GM12878 (cell line): Measurements from ENCODE around the gene CADM2. TPM values are rescaled to one million over a fixed set of nuclear protein-coding genes. Genes with fewer than 3 reads are reported as not detected.

Source experiments
- ATAC-seq: fragments of 200-7000 bp; cut with Tn5 transposase; 3 replicates; pipeline ENCODE4 v1.9.1; 2020; ENCODE audit warnings: mild to moderate bottlenecking, moderate library complexity
- BruUV-seq: library from RNA; stranded (reverse); fragments of 400-500 nt; replicated peaks from 2 replicates; lab custom pipeline; 2021; lab: Mats Ljungman, UMichigan
- CTCF ChIA-PET: fragments of 300-600 bp; sonication (Branson Sonifier 250); formaldehyde crosslinking; extraction: SDS; loops from one replicate; lab custom pipeline; 2021; ENCODE audit warnings: inconsistent platforms; lab: Yijun Ruan, JAX
- POLR2A ChIA-PET: fragments of 350-600 bp; formaldehyde crosslinking; extraction: SDS; loops from one replicate; lab custom pipeline; 2021; ENCODE audit warnings: inconsistent platforms; lab: Charles Lee
- RAD21 ChIA-PET: fragments of 300-600 bp; sonication (Branson Sonifier 250); formaldehyde crosslinking; loops from one replicate; lab custom pipeline; 2023; ENCODE audit warnings: antibody characterized with exemption; ENCODE audit not compliant: unreplicated experiment; lab: Charles Lee
- SMC1A ChIA-PET: fragments of 300-600 bp; sonication (Branson Sonifier 250); formaldehyde crosslinking; loops from one replicate; lab custom pipeline; 2023; ENCODE audit not compliant: unreplicated experiment, uncharacterized antibody; lab: Charles Lee
- DNase-seq: peaks from one replicate; pipeline ENCODE4 v3.0.0-alpha.2; 2011; ENCODE audit warnings: low read depth, low spot score
- FAIRE-seq: peaks from 3 replicates; lab custom pipeline; 2011; peaks lifted over from hg19 to GRCh38; lab: Jason Lieb, UNC
- H2AFZ ChIP-seq: 2 replicates; pipeline ENCODE4 v1.6.0; 2011; ENCODE audit warnings: low read depth, low read length, control low read depth; ENCODE audit not compliant: control insufficient read depth
- H3K27ac ChIP-seq: 2 replicates; pipeline ENCODE4 v1.5.1; 2011; ENCODE audit warnings: control low read depth; ENCODE audit not compliant: control insufficient read depth, insufficient read depth
- H3K27me3 ChIP-seq, 2 experiments: replicated peaks in 1 of 2; 2 replicates each; pipeline versions ENCODE4 v1.6.0 to v1.6.1; 2011; ENCODE audit warnings: low read length in 1 of 2; ENCODE audit not compliant: control insufficient read depth in 2 of 2, insufficient read depth in 2 of 2
- H3K36me3 ChIP-seq, 2 experiments: 2 replicates each; pipeline ENCODE4 v1.5.1; 2011; ENCODE audit warnings: low read length in 1 of 2; ENCODE audit not compliant: control insufficient read depth in 2 of 2, insufficient read depth in 2 of 2
- H3K4me1 ChIP-seq: 2 replicates; pipeline ENCODE4 v1.6.1; 2011; ENCODE audit warnings: mild to moderate bottlenecking, low read length, moderate library complexity, mixed read lengths; ENCODE audit not compliant: control insufficient read depth, insufficient read depth
- H3K4me2 ChIP-seq: 2 replicates; pipeline ENCODE4 v1.6.0; 2011; ENCODE audit warnings: control low read depth; ENCODE audit not compliant: control insufficient read depth, insufficient read depth
- H3K4me3 ChIP-seq: fragments of 200-600 bp; sonication (generic); 2 replicates; pipeline ENCODE4 v1.5.1; 2016
- H3K79me2 ChIP-seq: 2 replicates; pipeline ENCODE4 v1.6.0; 2011; ENCODE audit warnings: low read length; ENCODE audit not compliant: control insufficient read depth, insufficient read depth
- H3K9ac ChIP-seq: 2 replicates; pipeline ENCODE4 v1.8.0; 2011; ENCODE audit warnings: low read length, control low read depth, mixed read lengths; ENCODE audit not compliant: control insufficient read depth, insufficient read depth
- H3K9me3 ChIP-seq: replicated peaks from 3 replicates; pipeline ENCODE4 v1.5.1; 2011; ENCODE audit warnings: mild to moderate bottlenecking, low read length; ENCODE audit not compliant: control insufficient read depth, insufficient read depth
- H4K20me1 ChIP-seq: 2 replicates; pipeline ENCODE4 v1.6.0; 2011; ENCODE audit not compliant: control insufficient read depth, insufficient read depth
- E2F8 ChIP-seq: fragments of 450-650 bp; IDR thresholded peaks from 2 replicates; pipeline ENCODE4 v1.6.1; 2018; ENCODE audit warnings: mild to moderate bottlenecking, low read depth, moderate library complexity; ENCODE audit not compliant: partially characterized antibody
- IRF3 ChIP-seq: fragments of 450-650 bp; IDR thresholded peaks from 2 replicates; pipeline ENCODE4 v1.6.1; 2014; ENCODE audit warnings: mild to moderate bottlenecking
- MXI1 ChIP-seq: fragments of 150-350 bp; IDR thresholded peaks from 2 replicates; pipeline ENCODE4 v1.6.1; 2011; ENCODE audit warnings: low read depth, mild to moderate bottlenecking, inconsistent platforms, low read length, improper control_type of control experiment
- MYB ChIP-seq: fragments of 150-350 bp; IDR thresholded peaks from 2 replicates; pipeline ENCODE4 v1.6.1; 2014; ENCODE audit warnings: mild to moderate bottlenecking, low read depth, low read length, borderline replicate concordance
- SMAD1 ChIP-seq: fragments of 450-650 bp; IDR thresholded peaks from 2 replicates; pipeline ENCODE4 v1.6.1; 2018; ENCODE audit warnings: mild to moderate bottlenecking, low read depth; ENCODE audit not compliant: partially characterized antibody
- SP1 ChIP-seq: IDR thresholded peaks from one replicate; pipeline ENCODE4 v1.6.1; 2011; ENCODE audit warnings: low read depth, low read length
- STAT1 ChIP-seq: fragments of 450-650 bp; conservative IDR thresholded peaks from 2 replicates; pipeline ENCODE4 v1.6.1; 2014; ENCODE audit warnings: antibody characterized with exemption, mild to moderate bottlenecking
- ZBTB11 ChIP-seq: fragments of 450-650 bp; formaldehyde crosslinking; IDR thresholded peaks from 2 replicates; pipeline ENCODE4 v1.5.0; 2022; ENCODE audit warnings: mild to moderate bottlenecking, missing genetic modification characterization
- whole genome bisulfite sequencing: methylation state at CpG from one replicate; pipeline ENCODE4 v1.1.6; 2016; ENCODE audit warnings: low lambda C conversion rate; ENCODE audit not compliant: insufficient replicate concordance, insufficient coverage; ENCODE audit errors: missing lambda C conversion rate; 5-methylcytosine and 5-hydroxymethylcytosine counted together
- in situ Hi-C: fragments of 300-500 bp; cut with MboI; formaldehyde crosslinking; loops from 9 replicates; pipeline ENCODE4 v1.14.3; 2018; ENCODE audit warnings: mixed read lengths
- intact Hi-C: fragments of 100-400 bp; cut with micrococcal nuclease; formaldehyde crosslinking; loops from one replicate; pipeline ENCODE4 v1.14.2; 2022; ENCODE audit not compliant: unreplicated experiment
- polyA plus RNA-seq, 11 experiments: library from polyadenylated mRNA; depleted of rRNA in 4 of 11; unstranded in 6 of 11; stranded (reverse) in 5 of 11; fragments of >200 nt; fragmentation: Nextera tagmentation in 4 of 11; fragmentation: Illumina TruSeq in 1 of 11; extraction: Ambion mirVana in 4 of 11; extraction: Trizol in 1 of 11; gene quantifications; 1 replicate in 1 of 11; 2 replicates in 10 of 11; pipeline versions ENCODE4 v1.2.1 to v1.2.3, GENCODE V29; 2011 to 2016; ENCODE audit warnings: inconsistent platforms in 2 of 11, missing spikeins in 2 of 11, low read depth in 1 of 11
- total RNA-seq, 4 experiments: library from RNA; depleted of rRNA in 3 of 4; stranded (reverse); fragments of >200 nt in 3 of 4; fragmentation: Illumina TruSeq in 1 of 4; extraction: Trizol in 1 of 4; gene quantifications; 2 replicates each; pipeline versions ENCODE4 v1.2.1 to v1.2.3, GENCODE V29; 2013 to 2021

The CADM2 gene
- total and polyA plus RNA-seq, 10 of the 15 experiments (the other 5 are each of a cell fraction or from before 2014, with no cell fraction given): 0.13 TPM; not detected in 9

- DNase-seq (no peak), ATAC-seq (no peak), FAIRE-seq (no peak)
- Histone ChIP-seq H3K4me2 (no peak overlapping the region), H3K79me2 (no peaks in the 10 kb centered on the region), H3K9ac (no peak overlapping the region), H3K4me3 (no peak overlapping the region), H3K4me1 (no peaks in the 10 kb centered on the region), H3K27me3 (no peaks in the 10 kb centered on the region), H3K27ac (no peak overlapping the region), H3K36me3 (no peaks in the 10 kb centered on the region), H4K20me1 (no peaks in the 10 kb centered on the region), H3K9me3 (no peaks in the 10 kb centered on the region), H2AFZ (no peak overlapping the region)
- WGBS: 58% methylated on average over 9 of the region's 9 CpGs
- SMC1A ChIA-PET: no interaction called here
- POLR2A ChIA-PET: no interaction called here
- intact Hi-C loops: no loop called here
- CTCF ChIA-PET: interaction anchor here (0.7 kb wide), 1 partner anchor 34 kb away, joined by 3 read pairs; no protein-coding TSS in a partner anchor
- BruUV-seq: no TSS peak
- RAD21 ChIA-PET: no interaction called here
- in situ Hi-C loops: no loop called here
- TF ChIP-seq MYB: no peak
- no peak for TF ChIP-seq IRF3
- no peak for TF ChIP-seq ZBTB11 (CRISPR knock-in tag)
- TF ChIP-seq STAT1: no peak
- no peak for TF ChIP-seq SMAD1
- no peak for TF ChIP-seq MXI1
- TF ChIP-seq E2F8: no peak
- TF ChIP-seq SP1: no peak
Measured at GRCh38 chr3:85487375-85487774, 528.6 kb downstream of the CADM2 start.
